IPS-NIHi7 (cell line): ENCODE measurements around the gene SCFD2.
"Not testable (repeated sequence)": the region's sequence is repeated elsewhere in the genome, so short reads cannot be mapped to it uniquely, and the experiment has no call there.

Source experiments
- DNase-seq: peaks from one replicate; pipeline ENCODE4 v3.0.0; 2012; ENCODE audit warnings: mixed read lengths; ENCODE audit errors: extremely low spot score

SCFD2 gene

GRCh38 chr4:53238352-53238751 is 127.5 kb downstream of the SCFD2 start:
- not testable (repeated sequence) for DNase-seq

DNA sequence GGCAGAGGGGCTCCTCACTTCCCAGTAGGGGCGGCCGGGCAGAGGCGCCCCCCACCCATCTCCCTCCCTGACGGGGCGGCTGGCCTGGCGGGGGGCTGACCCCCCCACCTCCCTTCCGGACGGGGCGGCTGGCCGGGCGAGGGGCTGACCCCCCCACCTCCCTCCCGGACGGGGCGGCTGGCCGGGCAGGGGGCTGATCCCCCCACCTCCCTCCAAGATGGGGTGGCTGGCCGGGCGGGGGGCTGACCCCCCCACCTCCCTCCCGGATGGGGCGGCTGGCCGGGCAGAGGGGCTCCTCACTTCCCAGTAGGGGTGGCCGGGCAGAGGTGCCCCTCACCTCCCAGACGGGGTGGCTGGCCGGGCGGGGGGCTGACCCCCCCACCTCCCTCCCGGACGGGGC is 128.1 kb downstream of the SCFD2 start:
- not testable (repeated sequence) for DNase-seq

- not testable (repeated sequence) for DNase-seq
Observed at GRCh38 chr4:53236624-53237023, 129.2 kb downstream of the SCFD2 start.

GRCh38 chr4:53235547-53235946 is 130.3 kb downstream of the SCFD2 start:
- DNase-seq, result no peak

DNA sequence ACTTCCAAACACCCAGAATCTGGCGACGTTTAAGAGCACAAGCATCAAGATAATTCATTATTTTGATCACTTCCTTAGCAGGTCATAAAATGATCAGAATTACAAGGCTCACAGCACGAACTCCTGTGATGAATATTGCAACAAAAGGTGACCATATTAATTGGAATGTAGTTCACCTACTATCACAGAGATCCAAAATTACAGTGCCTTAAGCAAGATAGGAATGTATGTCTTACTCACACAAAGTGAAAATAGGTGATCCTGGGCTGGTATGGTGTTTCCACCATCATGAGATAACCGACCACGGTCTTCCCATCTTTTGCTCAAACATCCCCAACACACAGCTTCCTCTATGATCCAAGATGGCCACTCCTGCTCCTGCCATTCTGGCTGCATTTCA is 131.2 kb downstream of the SCFD2 start:
- DNase-seq, result no peak

- no peak for DNase-seq
Observed at GRCh38 chr4:53234111-53234510, 131.8 kb downstream of the SCFD2 start.

- no peak for DNase-seq
Observed at GRCh38 chr4:53233114-53233795, 132.6 kb downstream of the SCFD2 start.

- no peak for DNase-seq
Observed at GRCh38 chr4:53232371-53232770, 133.5 kb downstream of the SCFD2 start.

DNA sequence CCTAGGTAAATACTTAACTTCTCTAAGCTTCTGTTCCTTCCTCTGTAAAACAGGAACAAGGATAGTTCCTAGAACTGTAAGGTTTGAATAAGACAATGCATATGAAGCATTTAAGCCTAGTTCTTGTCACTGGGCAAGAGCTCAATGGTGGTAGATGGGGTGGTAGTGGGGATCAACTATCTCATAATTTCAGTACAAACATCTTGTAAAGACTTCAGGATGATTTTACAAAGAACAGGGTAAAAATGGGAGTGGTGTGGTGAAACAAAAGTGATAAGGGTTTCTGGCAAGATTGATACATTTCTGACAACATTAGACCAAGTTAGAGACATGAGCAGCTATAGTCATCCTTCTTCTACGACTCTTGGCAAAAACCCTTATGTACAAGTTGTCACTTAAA is 137.8 kb downstream of the SCFD2 start:
- no peak for DNase-seq

DNA sequence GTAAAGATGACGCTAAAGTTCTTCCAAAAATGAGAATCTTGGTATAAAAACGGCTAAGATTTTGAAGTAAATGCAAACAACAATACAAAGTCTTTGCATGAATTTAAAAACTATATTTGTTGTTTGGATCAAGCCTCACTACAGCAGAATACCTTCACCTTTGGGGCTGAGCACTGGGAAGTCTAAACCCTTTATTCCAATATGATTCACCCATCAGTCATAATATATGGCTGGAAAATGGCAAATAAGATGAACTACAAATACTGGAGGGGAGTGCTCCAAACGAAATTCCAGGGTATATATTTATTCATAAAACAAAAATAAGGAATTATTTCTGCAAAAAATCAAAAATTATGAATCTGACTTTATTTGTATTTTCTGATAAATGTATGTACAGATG is 138.4 kb downstream of the SCFD2 start:
- DNase-seq, result no peak

GRCh38 chr4:53221832-53222480 is 143.9 kb downstream of the SCFD2 start:
- no peak for DNase-seq

- not testable (repeated sequence) for DNase-seq
Observed at GRCh38 chr4:53219148-53219547, 146.7 kb downstream of the SCFD2 start.

GRCh38 chr4:53208753-53209152 is 157.1 kb downstream of the SCFD2 start:
- DNase-seq, result peak; percentile 16

DNA sequence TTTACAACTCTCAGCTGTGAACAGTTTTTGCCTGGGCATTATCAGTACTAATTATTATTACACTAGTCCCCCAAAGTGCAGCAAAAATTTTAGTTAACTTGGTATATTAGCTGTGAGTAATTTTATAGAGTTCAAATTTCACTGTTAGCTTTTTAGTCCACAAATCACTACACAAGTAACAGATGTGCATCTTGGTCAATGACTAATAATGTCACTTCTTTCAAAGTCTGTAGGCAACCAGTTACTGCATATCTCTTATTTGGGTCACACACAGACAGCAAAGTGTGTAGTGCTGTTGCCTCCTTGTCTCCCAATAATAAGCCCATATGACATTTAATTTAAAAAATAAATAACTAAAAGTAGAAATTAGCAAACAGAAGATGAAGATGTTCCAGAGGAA is 159.9 kb downstream of the SCFD2 start:
- no peak for DNase-seq

DNA sequence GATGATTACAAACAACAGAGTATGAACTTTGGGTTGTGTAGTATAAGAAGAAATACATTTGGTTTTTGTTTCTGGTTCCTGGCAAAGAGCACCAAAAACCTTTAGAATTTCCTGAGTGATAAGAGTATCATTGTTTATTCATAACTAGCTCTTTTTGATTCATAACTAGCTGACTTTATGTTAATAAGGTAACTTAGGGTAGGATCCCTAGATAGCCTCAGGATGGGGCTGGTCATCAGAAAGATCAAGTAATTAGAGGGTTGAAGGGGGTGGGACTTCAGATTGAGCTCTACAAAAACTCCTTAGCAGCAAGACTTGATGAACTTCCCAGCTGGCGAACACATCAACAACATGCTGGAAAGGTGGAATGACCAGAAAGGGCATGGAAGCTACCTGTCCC is 166.5 kb downstream of the SCFD2 start:
- DNase-seq, result no peak

GRCh38 chr4:53197772-53198142 is 168.1 kb downstream of the SCFD2 start:
- DNase-seq, result no peak

- DNase-seq, result peak; percentile 40
Observed at GRCh38 chr4:53196882-53197771, 168.7 kb downstream of the SCFD2 start.

- no peak for DNase-seq
Observed at GRCh38 chr4:53195815-53196661, 169.8 kb downstream of the SCFD2 start.

GRCh38 chr4:53194727-53195126 is 171.1 kb downstream of the SCFD2 start:
- no peak for DNase-seq

DNA sequence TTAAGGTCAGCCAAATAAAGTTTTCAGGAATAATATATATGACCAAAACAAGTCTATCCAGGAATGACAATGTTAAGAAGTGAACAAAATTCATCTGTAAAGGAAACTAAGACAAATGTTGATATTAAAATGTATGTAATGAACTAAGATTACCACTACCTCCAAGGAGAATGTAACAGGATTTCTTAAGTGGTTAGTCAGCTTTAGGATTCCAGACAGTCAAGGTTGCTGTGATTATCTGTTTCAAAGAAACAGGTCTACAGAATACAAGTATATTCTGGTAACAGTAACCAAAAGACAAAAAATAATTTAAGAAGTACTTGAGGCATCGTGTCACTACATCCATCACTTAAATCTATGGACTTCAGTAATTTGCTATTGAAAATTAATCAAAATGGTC is 172.8 kb downstream of the SCFD2 start:
- no peak for DNase-seq

GRCh38 chr4:53192496-53192895 is 173.4 kb downstream of the SCFD2 start:
- DNase-seq, result no peak

DNA sequence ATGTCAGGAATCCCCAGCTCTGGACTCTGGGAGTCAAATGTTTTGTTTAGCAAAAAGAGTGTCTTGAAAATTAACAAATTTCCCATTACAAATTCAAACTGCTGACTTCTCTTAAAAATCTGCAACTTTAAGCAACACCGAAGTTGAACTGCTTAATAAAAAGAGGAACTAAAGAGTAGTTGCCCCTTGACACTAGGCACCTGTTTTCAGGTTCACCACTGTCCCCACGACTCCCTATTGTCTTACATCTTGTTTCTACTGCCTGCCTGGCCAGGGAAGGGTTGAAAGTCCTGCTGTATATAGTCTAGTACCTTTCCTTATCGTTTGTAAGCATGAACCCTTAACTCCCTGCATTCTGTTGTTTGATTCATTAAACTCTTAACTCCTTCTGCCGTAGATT is 173.9 kb downstream of the SCFD2 start:
- no peak for DNase-seq
